T-helper 1 cell treated with Interleukin-12 subunit alpha and Interleukin-12 subunit beta and Interleukin-4 antibody, amounts not matched to agents 30 μg/mL and 1 μg/mL, for 36 hours (primary cell): ENCODE results near the gene CNGA3.
"Not testable (repeated sequence)": the region's sequence is repeated elsewhere in the genome, so short reads cannot be mapped to it uniquely, and the experiment has no call there.

Experiments
- H3K27ac Mint-ChIP-seq: one replicate; pipeline ENCODE4 v1.8.0; 2021; ENCODE audit warnings: mild to moderate bottlenecking, mixed read lengths
- H3K27me3 Mint-ChIP-seq: one replicate; pipeline ENCODE4 v1.8.0; 2021; ENCODE audit warnings: low read depth, mixed read lengths
- H3K36me3 Mint-ChIP-seq: one replicate; pipeline ENCODE4 v1.8.0; 2021; ENCODE audit warnings: low read depth, mixed read lengths
- H3K4me1 Mint-ChIP-seq: one replicate; pipeline ENCODE4 v1.8.0; 2021; ENCODE audit warnings: low read depth, mixed read lengths
- H3K4me3 Mint-ChIP-seq: one replicate; pipeline ENCODE4 v1.8.0; 2021; ENCODE audit warnings: mild to moderate bottlenecking, moderate library complexity, mixed read lengths
- H3K9me3 Mint-ChIP-seq: one replicate; pipeline ENCODE4 v1.8.0; 2021; ENCODE audit warnings: mixed read lengths

CNGA3 gene

GRCh38 chr2:98419544-98419943 lies 73.3 kb downstream of the CNGA3 start:
- H3K27ac Mint-ChIP-seq, result no peak overlapping the region
- H3K36me3 Mint-ChIP-seq, result peaks cover 8% of the 10 kb centered on the region
- no peaks in the 10 kb centered on the region for H3K4me1 Mint-ChIP-seq
- peaks cover 22% of the 10 kb centered on the region for H3K9me3 Mint-ChIP-seq
- H3K27me3 Mint-ChIP-seq, result no peaks in the 10 kb centered on the region
- no peak overlapping the region for H3K4me3 Mint-ChIP-seq

GRCh38 chr2:98419977-98420725 lies 73.9 kb downstream of the CNGA3 start:
- no peaks in the 10 kb centered on the region for H3K27me3 Mint-ChIP-seq
- H3K4me3 Mint-ChIP-seq, result no peak overlapping the region
- H3K36me3 Mint-ChIP-seq, result peaks cover 7% of the 10 kb centered on the region
- H3K9me3 Mint-ChIP-seq, result peaks cover 21% of the 10 kb centered on the region
- H3K27ac Mint-ChIP-seq, result no peak overlapping the region
- no peaks in the 10 kb centered on the region for H3K4me1 Mint-ChIP-seq

- H3K27me3 Mint-ChIP-seq, result peaks cover 8% of the 10 kb centered on the region
- H3K27ac Mint-ChIP-seq, result no peak overlapping the region
- no peak overlapping the region for H3K4me3 Mint-ChIP-seq
- H3K9me3 Mint-ChIP-seq, result peaks cover 21% of the 10 kb centered on the region
- peaks cover 7% of the 10 kb centered on the region for H3K36me3 Mint-ChIP-seq
- H3K4me1 Mint-ChIP-seq, result no peaks in the 10 kb centered on the region
Observed at GRCh38 chr2:98422449-98422848, 76.2 kb downstream of the CNGA3 start.

- H3K4me3 Mint-ChIP-seq, result no peak overlapping the region
- no peaks in the 10 kb centered on the region for H3K4me1 Mint-ChIP-seq
- H3K9me3 Mint-ChIP-seq, result peaks cover 13% of the 10 kb centered on the region
- no peak overlapping the region for H3K27ac Mint-ChIP-seq
- peaks cover 7% of the 10 kb centered on the region for H3K36me3 Mint-ChIP-seq
- peaks cover 29% of the 10 kb centered on the region for H3K27me3 Mint-ChIP-seq
Observed at GRCh38 chr2:98426771-98427170, 80.5 kb downstream of the CNGA3 start.

- Mint-ChIP-seq H3K27ac (no peak overlapping the region), H3K36me3 (peaks cover 9% of the 10 kb centered on the region), H3K9me3 (peaks cover 22% of the 10 kb centered on the region), H3K4me3 (no peak overlapping the region), H3K4me1 (peaks cover 2% of the 10 kb centered on the region), H3K27me3 (peaks cover 29% of the 10 kb centered on the region)
Observed at GRCh38 chr2:98432145-98432544, 85.9 kb downstream of the CNGA3 start.

- H3K27ac Mint-ChIP-seq, result no peak overlapping the region
- H3K9me3 Mint-ChIP-seq, result peaks cover 23% of the 10 kb centered on the region
- no peak overlapping the region for H3K4me3 Mint-ChIP-seq
- H3K36me3 Mint-ChIP-seq, result peaks cover 9% of the 10 kb centered on the region
- peaks cover 20% of the 10 kb centered on the region for H3K27me3 Mint-ChIP-seq
- H3K4me1 Mint-ChIP-seq, result peaks cover 7% of the 10 kb centered on the region
Observed at GRCh38 chr2:98433363-98433964, 87.2 kb downstream of the CNGA3 start.

GRCh38 chr2:98434492-98434891 lies 88.2 kb downstream of the CNGA3 start:
- Mint-ChIP-seq H3K36me3 (peaks cover 11% of the 10 kb centered on the region), H3K4me3 (no peak overlapping the region), H3K27me3 (peaks cover 15% of the 10 kb centered on the region), H3K9me3 (peaks cover 33% of the 10 kb centered on the region), H3K27ac (no peak overlapping the region), H3K4me1 (peaks cover 16% of the 10 kb centered on the region)

GRCh38 chr2:98435670-98436069 lies 89.4 kb downstream of the CNGA3 start:
- Mint-ChIP-seq H3K9me3 (peaks cover 45% of the 10 kb centered on the region), H3K4me1 (peaks cover 25% of the 10 kb centered on the region), H3K36me3 (peaks cover 17% of the 10 kb centered on the region)
- not testable (repeated sequence) for H3K27ac Mint-ChIP-seq, H3K4me3 Mint-ChIP-seq, H3K27me3 Mint-ChIP-seq

- H3K9me3 Mint-ChIP-seq, result peaks cover 47% of the 10 kb centered on the region
- no peak overlapping the region for H3K27ac Mint-ChIP-seq
- H3K4me3 Mint-ChIP-seq, result no peak overlapping the region
- peaks cover 21% of the 10 kb centered on the region for H3K36me3 Mint-ChIP-seq
- H3K27me3 Mint-ChIP-seq, result peaks cover 5% of the 10 kb centered on the region
- peaks cover 29% of the 10 kb centered on the region for H3K4me1 Mint-ChIP-seq
Observed at GRCh38 chr2:98436734-98437133, 90.5 kb downstream of the CNGA3 start.

- H3K4me1 Mint-ChIP-seq, result peaks cover 35% of the 10 kb centered on the region
- peak overlapping the region; percentile 89 for H3K27ac Mint-ChIP-seq
- peak overlapping the region; percentile 72 for H3K4me3 Mint-ChIP-seq
- H3K36me3 Mint-ChIP-seq, result peaks cover 16% of the 10 kb centered on the region
- H3K27me3 Mint-ChIP-seq, result no peaks in the 10 kb centered on the region
- H3K9me3 Mint-ChIP-seq, result peaks cover 42% of the 10 kb centered on the region
Observed at GRCh38 chr2:98438190-98439133, 92.2 kb downstream of the CNGA3 start.

GRCh38 chr2:98441706-98442450 lies 95.6 kb downstream of the CNGA3 start:
- peaks cover 25% of the 10 kb centered on the region for H3K9me3 Mint-ChIP-seq
- peaks cover 27% of the 10 kb centered on the region for H3K36me3 Mint-ChIP-seq
- peaks cover 52% of the 10 kb centered on the region for H3K4me1 Mint-ChIP-seq
- H3K27ac Mint-ChIP-seq, result no peak overlapping the region
- H3K27me3 Mint-ChIP-seq, result no peaks in the 10 kb centered on the region
- peak overlapping the region; percentile 64 for H3K4me3 Mint-ChIP-seq

- Mint-ChIP-seq H3K27ac (no peak overlapping the region), H3K4me3 (peak overlapping the region; percentile 64), H3K4me1 (peaks cover 56% of the 10 kb centered on the region), H3K9me3 (peaks cover 25% of the 10 kb centered on the region), H3K36me3 (peaks cover 27% of the 10 kb centered on the region), H3K27me3 (no peaks in the 10 kb centered on the region)
Observed at GRCh38 chr2:98442488-98442887, 96.2 kb downstream of the CNGA3 start.

- Mint-ChIP-seq H3K4me3 (peak within 1 kb of the TSS; percentile 98), H3K4me1 (peaks cover 57% of the 10 kb centered on the region), H3K9me3 (peaks cover 13% of the 10 kb centered on the region), H3K27ac (peak within 1 kb of the TSS; percentile 91), H3K27me3 (no peaks in the 10 kb centered on the region), H3K36me3 (peaks cover 29% of the 10 kb centered on the region)
Observed at GRCh38 chr2:98444436-98445176, 98.3 kb downstream of the CNGA3 start, which contains the start of gene INPP4A. Gene INPP4A, plus strand, starts transcription at chr2:98444858. Its CDS starts 75,191 bp downstream, at chr2:98520049.
